Measurements from ENCODE around the gene EEPD1. TPM values are rescaled to one million over a fixed set of nuclear protein-coding genes. Genes with fewer than 3 reads are reported as not detected.

Gene EEPD1
- total and polyA plus RNA-seq, 8 donors: 14.0 to 134 (median 19.4) TPM

- intact Hi-C loops (cut with DNase I; ENCODE audit: low total_unique reads): no loop called here
- WGBS, 5 donors: 63 to 74% (median 66%) methylated on average over 9 of the region's 9 CpGs
- TF ChIP-seq CTCF (IDR thresholded peaks at IDR 0.05): no peak
- TF ChIP-seq POLR2AphosphoS5 (IDR thresholded peaks at IDR 0.05): peak in 1 of 3 donors; percentile 15
- Histone ChIP-seq H3K27me3 (no peaks in the 10 kb centered on the region), H3K9me3 (no peaks in the 10 kb centered on the region), H3K27ac (peak overlapping the region in 2 of 5 donors; percentile 15 to 58), H3K4me3 (no peak overlapping the region), H3K36me3 (no peaks in the 10 kb centered on the region), H3K4me1 (peaks cover 22 to 53% (median 25%) of the 10 kb centered on the region in 4 donors)
- peak; percentile 73 to 75 for DNase-seq
These were observed 37.4 kb upstream of the EEPD1 start for GRCh38 chr7:36115448-36116321.

DNA sequence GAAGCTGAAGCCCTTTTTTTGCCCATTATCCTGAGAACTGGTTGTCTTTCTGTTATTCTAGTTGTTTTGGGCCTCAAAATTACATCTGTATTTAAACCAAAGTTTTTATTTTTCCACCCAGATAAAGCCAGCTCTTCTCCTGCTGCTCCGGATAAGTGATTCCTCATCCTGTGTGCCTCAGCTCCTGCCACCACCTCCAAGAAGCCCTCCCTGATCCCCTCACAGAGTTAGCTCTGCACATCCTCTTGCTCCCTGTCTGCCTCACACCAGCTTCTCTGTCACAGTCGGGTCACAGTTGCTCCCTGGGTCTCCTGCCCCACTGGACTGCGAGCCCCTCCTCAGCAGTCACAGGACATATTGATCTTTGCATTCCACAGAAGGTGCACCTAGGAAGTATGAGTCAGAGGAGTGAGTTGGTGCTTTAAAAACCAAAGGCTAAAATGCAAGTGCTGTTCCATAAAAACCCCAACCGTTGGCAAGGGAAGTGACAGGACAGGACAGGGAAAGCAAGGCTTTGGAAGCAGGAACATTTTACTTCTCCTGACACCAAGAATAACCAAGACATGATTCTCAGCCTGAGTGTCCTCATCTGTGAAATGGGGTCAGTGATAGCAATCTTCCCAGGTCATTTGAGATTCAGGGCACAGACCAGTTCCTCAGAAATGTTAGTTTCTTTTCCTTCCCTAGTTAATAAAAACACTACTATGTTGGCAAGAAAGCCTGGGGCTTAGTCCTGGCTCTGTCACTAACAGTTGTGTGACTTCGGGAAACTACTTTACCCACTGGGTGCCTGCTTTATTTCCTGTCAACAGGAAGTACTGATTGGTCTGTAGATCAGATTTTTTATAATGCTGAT is 36.5 kb upstream of the EEPD1 start:
- WGBS, 5 donors: 50 to 63% (median 57%) methylated on average over 5 of the region's 5 CpGs

DNA sequence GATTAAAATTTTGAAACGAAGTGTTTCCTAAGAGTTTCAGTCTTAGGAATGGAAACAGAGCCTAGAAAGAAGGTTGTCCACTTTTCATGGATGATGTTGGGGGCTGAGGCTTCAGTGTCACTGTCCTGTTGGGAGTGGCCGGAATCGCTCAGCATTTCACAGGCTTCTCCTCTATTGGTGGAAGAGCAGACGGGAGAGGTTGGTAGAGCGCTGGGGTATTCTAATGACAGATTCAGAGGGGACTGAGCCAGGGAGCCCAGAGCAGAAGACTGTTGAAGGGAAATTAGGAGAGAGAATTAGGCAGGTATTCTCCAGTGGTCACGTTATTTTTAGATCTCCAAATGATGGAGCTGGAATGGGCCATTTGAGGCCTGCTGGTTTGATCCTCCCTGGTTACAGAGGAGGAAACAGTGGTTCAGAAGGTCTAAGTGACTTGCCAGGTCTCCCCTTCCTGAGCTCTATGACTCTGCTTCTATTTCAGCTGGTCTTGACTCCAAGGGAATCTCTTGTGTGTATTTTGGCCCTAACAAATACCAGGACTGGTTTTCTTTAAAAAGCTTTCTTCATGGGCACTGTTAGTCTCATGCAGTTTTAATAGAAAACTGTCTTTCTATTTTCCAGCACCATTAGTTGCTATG is 35.7 kb upstream of the EEPD1 start:
- H3K4me1 ChIP-seq: peaks cover 22 to 53% (median 25%) of the 10 kb centered on the region in 4 donors
- intact Hi-C loops (cut with DNase I; ENCODE audit: low total_unique reads): no loop called here
- WGBS, 5 donors: 78 to 88% (median 81%) methylated on average over 6 of the region's 6 CpGs
- no peak overlapping the region for H3K4me3 ChIP-seq
- no peaks in the 10 kb centered on the region for H3K9me3 ChIP-seq
- H3K36me3 ChIP-seq: no peaks in the 10 kb centered on the region
- H3K27ac ChIP-seq: no peak overlapping the region
- no peaks in the 10 kb centered on the region for H3K27me3 ChIP-seq
- no peak for TF ChIP-seq POLR2AphosphoS5 (IDR thresholded peaks at IDR 0.05)
- TF ChIP-seq EP300 (IDR thresholded peaks at IDR 0.05): no peak
- TF ChIP-seq POLR2A (IDR thresholded peaks at IDR 0.05): no peak
- TF ChIP-seq CTCF (IDR thresholded peaks at IDR 0.05): no peak
- no peak for DNase-seq

More for the DNA sequence above, 36.5 kb upstream of the EEPD1 start:
- no peak overlapping the region for H3K4me3 ChIP-seq
- DNase-seq: no peak
- peak overlapping the region in 1 of 5 donors; percentile 58 for H3K27ac ChIP-seq
- peaks cover 22 to 53% (median 25%) of the 10 kb centered on the region in 4 donors for H3K4me1 ChIP-seq
- no peaks in the 10 kb centered on the region for H3K9me3 ChIP-seq
- H3K36me3 ChIP-seq: no peaks in the 10 kb centered on the region
- H3K27me3 ChIP-seq: no peaks in the 10 kb centered on the region
- no peak for TF ChIP-seq POLR2AphosphoS5 (IDR thresholded peaks at IDR 0.05)
- no peak for TF ChIP-seq POLR2A (IDR thresholded peaks at IDR 0.05)
- TF ChIP-seq CTCF (IDR thresholded peaks at IDR 0.05): no peak
- no peak for TF ChIP-seq EP300 (IDR thresholded peaks at IDR 0.05)
- intact Hi-C loops (cut with DNase I; ENCODE audit: low total_unique reads): no loop called here

DNA sequence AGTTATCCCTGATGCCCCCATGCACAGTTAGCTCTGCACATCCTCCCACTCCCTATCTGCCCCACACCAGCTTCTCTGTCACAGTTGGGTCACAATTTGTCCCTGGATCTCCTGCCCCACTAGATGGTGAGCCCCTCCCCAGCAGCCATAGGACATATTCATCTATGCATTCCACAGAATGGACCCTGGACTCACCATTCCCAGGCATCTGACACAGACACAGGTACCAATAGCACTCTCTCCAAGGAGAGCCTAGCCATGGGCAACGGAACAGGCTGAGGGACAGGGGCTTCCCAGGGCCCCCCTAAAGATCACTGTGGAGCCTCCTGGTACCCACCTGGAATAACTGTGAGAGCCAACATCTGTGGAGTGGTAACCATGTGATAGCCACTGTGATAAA is 34.7 kb upstream of the EEPD1 start:
- no peaks in the 10 kb centered on the region for H3K36me3 ChIP-seq
- no peaks in the 10 kb centered on the region for H3K27me3 ChIP-seq
- intact Hi-C loops (cut with DNase I; ENCODE audit: low total_unique reads): no loop called here
- H3K4me1 ChIP-seq: peaks cover 22 to 53% (median 25%) of the 10 kb centered on the region in 4 donors
- no peaks in the 10 kb centered on the region for H3K9me3 ChIP-seq
- no peak for TF ChIP-seq CTCF (IDR thresholded peaks at IDR 0.05)
- TF ChIP-seq POLR2A (IDR thresholded peaks at IDR 0.05): no peak
- H3K27ac ChIP-seq: no peak overlapping the region
- DNase-seq: no peak
- 98 to 100% (median 100%) methylated on average over 1 of the region's 1 CpG; no CpG with 5 or more reads in 1 of the 5 donors for WGBS, 5 donors
- H3K4me3 ChIP-seq: no peak overlapping the region
